Measurements from ENCODE around the gene CYP2C9.
"Not testable (repeated sequence)": the region's sequence is repeated elsewhere in the genome, so short reads cannot be mapped to it uniquely, and the experiment has no call there.

CYP2C9 gene

GRCh38 chr10:94936721-94937120 is 1.7 kb upstream of the CYP2C9 start:
- Histone ChIP-seq H2AK5ac (ENCODE audit: low read length) (no peak overlapping the region), H3K4me2 (ENCODE audit: low read length) (no peak overlapping the region), H3K23ac (ENCODE audit: low read length) (no peak overlapping the region), H2BK5ac (ENCODE audit: low read depth, low read length, poor library complexity) (no peak overlapping the region), H3K4me1 (ENCODE audit: control insufficient read depth in 1 of 2, insufficient read depth in 2 of 2, low read length in 2 of 2) (no peaks in the 10 kb centered on the region), H4K8ac (ENCODE audit: low read depth, low read length) (no peak overlapping the region), H2BK120ac (ENCODE audit: insufficient read depth, low read length, poor library complexity) (no peak overlapping the region), H3K27ac (ENCODE audit: low read depth, low read length) (no peak overlapping the region), H3K4ac (ENCODE audit: low read depth, low read length) (no peak overlapping the region), H3K79me1 (ENCODE audit: low read length) (no peaks in the 10 kb centered on the region), H3K79me2 (ENCODE audit: control insufficient read depth, insufficient read depth, low read length, poor library complexity) (no peaks in the 10 kb centered on the region), H3K36me3 (ENCODE audit: control insufficient read depth in 1 of 2, insufficient read depth in 2 of 2, low read length in 2 of 2) (no peaks in the 10 kb centered on the region), H3K27me3 (ENCODE audit: insufficient read depth, low read length) (no peaks in the 10 kb centered on the region), H4K91ac (ENCODE audit: low read depth, low read length) (no peak overlapping the region), H3K9ac (ENCODE audit: low read length) (no peak overlapping the region), H2BK12ac (ENCODE audit: low read length) (no peak overlapping the region), H3K9me3 (ENCODE audit: insufficient read depth, low read depth, low read length) (no peaks in the 10 kb centered on the region), H3K14ac (ENCODE audit: low read length) (no peak overlapping the region), H4K12ac (ENCODE audit: low read depth, low read length) (no peak overlapping the region), H2AFZ (ENCODE audit: insufficient read depth, low read length, poor library complexity) (no peak overlapping the region), H3K4me3 (ENCODE audit: low read depth, low read length) (no peak overlapping the region), H3K18ac (ENCODE audit: low read length) (no peak overlapping the region)
- no CpG with 5 or more reads among the region's 2 CpGs for WGBS (ENCODE audit: extremely low coverage, insufficient coverage, insufficient read length)
- no peak for DNase-seq

- not testable (repeated sequence) for H2AFZ ChIP-seq (ENCODE audit: insufficient read depth, low read length, poor library complexity); H2AK5ac ChIP-seq (ENCODE audit: low read length); H3K18ac ChIP-seq (ENCODE audit: low read length); H3K4me1 ChIP-seq (ENCODE audit: control insufficient read depth in 1 of 2, insufficient read depth in 2 of 2, low read length in 2 of 2); H2BK5ac ChIP-seq (ENCODE audit: low read depth, low read length, poor library complexity); H3K4me2 ChIP-seq (ENCODE audit: low read length); H3K9me3 ChIP-seq (ENCODE audit: insufficient read depth, low read depth, low read length); DNase-seq; H4K8ac ChIP-seq (ENCODE audit: low read depth, low read length); H3K79me1 ChIP-seq (ENCODE audit: low read length); H3K14ac ChIP-seq (ENCODE audit: low read length); H3K36me3 ChIP-seq (ENCODE audit: control insufficient read depth in 1 of 2, insufficient read depth in 2 of 2, low read length in 2 of 2); H3K27me3 ChIP-seq (ENCODE audit: insufficient read depth, low read length); H2BK12ac ChIP-seq (ENCODE audit: low read length); H4K91ac ChIP-seq (ENCODE audit: low read depth, low read length); H3K27ac ChIP-seq (ENCODE audit: low read depth, low read length); H3K4ac ChIP-seq (ENCODE audit: low read depth, low read length); H3K79me2 ChIP-seq (ENCODE audit: control insufficient read depth, insufficient read depth, low read length, poor library complexity); H3K4me3 ChIP-seq (ENCODE audit: low read depth, low read length); H3K23ac ChIP-seq (ENCODE audit: low read length); H3K9ac ChIP-seq (ENCODE audit: low read length); H2BK120ac ChIP-seq (ENCODE audit: insufficient read depth, low read length, poor library complexity); H4K12ac ChIP-seq (ENCODE audit: low read depth, low read length)
- no CpG with 5 or more reads among the region's 5 CpGs for WGBS (ENCODE audit: extremely low coverage, insufficient coverage, insufficient read length)
Observed at GRCh38 chr10:94943432-94944103, 5.1 kb downstream of the CYP2C9 start.

GRCh38 chr10:94946181-94946580 is 7.7 kb downstream of the CYP2C9 start:
- not testable (repeated sequence) for H3K9me3 ChIP-seq (ENCODE audit: insufficient read depth, low read depth, low read length); H3K23ac ChIP-seq (ENCODE audit: low read length); H3K79me1 ChIP-seq (ENCODE audit: low read length); H2BK120ac ChIP-seq (ENCODE audit: insufficient read depth, low read length, poor library complexity); H4K8ac ChIP-seq (ENCODE audit: low read depth, low read length); H3K18ac ChIP-seq (ENCODE audit: low read length); H3K4me2 ChIP-seq (ENCODE audit: low read length); H3K14ac ChIP-seq (ENCODE audit: low read length); H4K91ac ChIP-seq (ENCODE audit: low read depth, low read length); H3K4ac ChIP-seq (ENCODE audit: low read depth, low read length); H3K27me3 ChIP-seq (ENCODE audit: insufficient read depth, low read length); DNase-seq; H3K4me1 ChIP-seq (ENCODE audit: control insufficient read depth in 1 of 2, insufficient read depth in 2 of 2, low read length in 2 of 2); H2BK5ac ChIP-seq (ENCODE audit: low read depth, low read length, poor library complexity); H4K12ac ChIP-seq (ENCODE audit: low read depth, low read length); H2AFZ ChIP-seq (ENCODE audit: insufficient read depth, low read length, poor library complexity); H3K4me3 ChIP-seq (ENCODE audit: low read depth, low read length); H3K27ac ChIP-seq (ENCODE audit: low read depth, low read length); H2AK5ac ChIP-seq (ENCODE audit: low read length); H3K36me3 ChIP-seq (ENCODE audit: control insufficient read depth in 1 of 2, insufficient read depth in 2 of 2, low read length in 2 of 2); H3K79me2 ChIP-seq (ENCODE audit: control insufficient read depth, insufficient read depth, low read length, poor library complexity); H2BK12ac ChIP-seq (ENCODE audit: low read length); H3K9ac ChIP-seq (ENCODE audit: low read length)
- WGBS (ENCODE audit: extremely low coverage, insufficient coverage, insufficient read length), result no CpG with 5 or more reads among the region's 4 CpGs

- no peak overlapping the region for H4K91ac ChIP-seq (ENCODE audit: low read depth, low read length)
- no peak overlapping the region for H2BK5ac ChIP-seq (ENCODE audit: low read depth, low read length, poor library complexity)
- no peak overlapping the region for H3K4me2 ChIP-seq (ENCODE audit: low read length)
- H4K12ac ChIP-seq (ENCODE audit: low read depth, low read length), result no peak overlapping the region
- H3K79me2 ChIP-seq (ENCODE audit: control insufficient read depth, insufficient read depth, low read length, poor library complexity), result no peaks in the 10 kb centered on the region
- H2BK120ac ChIP-seq (ENCODE audit: insufficient read depth, low read length, poor library complexity), result no peak overlapping the region
- H2AK5ac ChIP-seq (ENCODE audit: low read length), result no peak overlapping the region
- no peaks in the 10 kb centered on the region for H3K79me1 ChIP-seq (ENCODE audit: low read length)
- no peak overlapping the region for H3K23ac ChIP-seq (ENCODE audit: low read length)
- no peak overlapping the region for H4K8ac ChIP-seq (ENCODE audit: low read depth, low read length)
- H3K9ac ChIP-seq (ENCODE audit: low read length), result no peak overlapping the region
- H3K14ac ChIP-seq (ENCODE audit: low read length), result no peak overlapping the region
- no peak overlapping the region for H3K4ac ChIP-seq (ENCODE audit: low read depth, low read length)
- no peak overlapping the region for H2AFZ ChIP-seq (ENCODE audit: insufficient read depth, low read length, poor library complexity)
- no peaks in the 10 kb centered on the region for H3K4me1 ChIP-seq (ENCODE audit: control insufficient read depth in 1 of 2, insufficient read depth in 2 of 2, low read length in 2 of 2)
- no peak overlapping the region for H3K27ac ChIP-seq (ENCODE audit: low read depth, low read length)
- no peak overlapping the region for H3K18ac ChIP-seq (ENCODE audit: low read length)
- no peaks in the 10 kb centered on the region for H3K27me3 ChIP-seq (ENCODE audit: insufficient read depth, low read length)
- WGBS (ENCODE audit: extremely low coverage, insufficient coverage, insufficient read length), result no CpG with 5 or more reads among the region's 1 CpG
- peak; percentile 6 to 67 for DNase-seq
- H3K4me3 ChIP-seq (ENCODE audit: low read depth, low read length), result no peak overlapping the region
- H3K9me3 ChIP-seq (ENCODE audit: insufficient read depth, low read depth, low read length), result peaks cover 4% of the 10 kb centered on the region
- H3K36me3 ChIP-seq (ENCODE audit: control insufficient read depth in 1 of 2, insufficient read depth in 2 of 2, low read length in 2 of 2), result no peaks in the 10 kb centered on the region
- H2BK12ac ChIP-seq (ENCODE audit: low read length), result no peak overlapping the region
Observed at GRCh38 chr10:94963901-94964300, 25.4 kb downstream of the CYP2C9 start.

Measured in trophoblast cell (in vitro differentiated cells and primary cell).